Right ventricle myocardium superior (tissue), 1 donor: ENCODE data around the gene TM2D3. TPM values are rescaled to one million over a fixed set of nuclear protein-coding genes. Genes with fewer than 3 reads are reported as not detected.
"Not testable (repeated sequence)": the region's sequence is repeated elsewhere in the genome, so short reads cannot be mapped to it uniquely, and the experiment has no call there.

Experiments used
- ATAC-seq: fragments of 200-7000 bp; cut with Tn5 transposase; one replicate; pipeline ENCODE4 v1.9.1; 2020; ENCODE audit warnings: mild to moderate bottlenecking; ENCODE audit not compliant: poor library complexity
- DNase-seq: peaks from one replicate; pipeline ENCODE4 v3.0.0-alpha.2; 2020
- intact Hi-C: fragments of 100-400 bp; cut with DNase I; formaldehyde crosslinking; loops from one replicate; pipeline ENCODE4 v1.11.2; 2022
- total RNA-seq: library from RNA; stranded (reverse); fragmentation: NEBNext Ultra II Directional; extraction: Animal tissue kit (Norgen Biotek cat#: 25700); gene quantifications from one replicate; pipeline ENCODE4 v1.2.1, GENCODE V29; 2021
- donor health status: DM: no; HTN: yes; CAD: no; lungs with severe emphysema.

Gene TM2D3
- total RNA-seq, 1 donor from 2014 or later, result 56.3 TPM

DNA sequence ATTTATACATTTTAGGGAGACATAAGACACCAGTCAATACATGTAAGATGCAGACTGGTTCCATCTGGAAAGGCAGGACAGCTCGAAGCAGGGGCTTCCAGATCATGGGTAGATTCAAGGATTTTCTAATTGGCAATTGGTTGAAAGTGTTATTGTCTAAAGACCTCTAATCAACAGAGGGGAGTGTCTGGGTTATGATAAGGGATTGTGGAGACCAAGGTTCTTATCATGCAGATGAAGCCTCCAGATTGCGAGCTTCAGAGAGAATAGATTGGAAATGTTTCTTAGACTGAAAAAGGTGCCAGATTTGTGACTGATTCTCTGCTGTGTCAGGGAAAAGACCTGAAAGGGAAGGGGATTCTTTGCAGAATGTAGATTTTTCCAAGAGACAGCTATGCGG is 15.1 kb downstream of the TM2D3 start:
- intact Hi-C loops, result no loop called here
- no peak for ATAC-seq

DNA sequence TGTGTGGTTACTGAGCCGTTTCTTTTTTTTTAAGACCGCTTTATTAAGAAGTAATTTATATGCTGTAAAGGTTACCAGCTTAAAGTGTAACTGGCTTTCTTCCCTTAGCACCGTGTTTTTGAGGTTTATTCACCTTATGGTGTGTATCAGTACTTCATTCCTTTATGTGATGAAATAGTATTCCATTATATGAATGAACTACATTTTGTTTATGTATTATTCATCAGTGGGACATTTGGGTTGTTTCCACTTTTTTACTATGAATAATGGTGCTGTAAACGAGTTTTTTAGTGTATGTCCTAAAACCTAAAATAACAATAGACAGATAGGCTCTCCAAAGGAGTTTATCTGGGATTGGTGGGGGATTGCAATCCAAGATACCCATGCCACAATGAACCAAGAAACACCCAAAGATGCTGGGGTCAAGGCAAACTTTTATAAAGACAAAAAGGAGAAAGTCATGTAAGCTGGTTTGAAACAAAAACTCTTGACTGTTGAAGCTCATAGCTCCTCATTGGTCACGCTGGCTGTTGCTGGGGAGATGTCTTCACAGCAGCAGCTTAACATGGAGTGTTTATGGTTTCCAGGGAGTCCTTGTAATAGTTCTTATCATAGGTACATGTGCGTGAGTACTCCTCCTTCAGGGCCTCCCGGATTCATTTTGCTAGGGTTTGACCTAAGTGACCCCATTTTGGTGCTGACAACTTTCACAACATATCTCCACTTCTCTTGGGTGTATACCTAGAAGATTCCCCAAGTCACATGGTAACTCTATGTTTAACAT is 16.0 kb downstream of the TM2D3 start:
- DNase-seq (no peak), ATAC-seq (peak; percentile 55)
- intact Hi-C loops, result no loop called here

More for the DNA sequence above, 15.1 kb downstream of the TM2D3 start:
- DNase-seq, result no peak

DNA sequence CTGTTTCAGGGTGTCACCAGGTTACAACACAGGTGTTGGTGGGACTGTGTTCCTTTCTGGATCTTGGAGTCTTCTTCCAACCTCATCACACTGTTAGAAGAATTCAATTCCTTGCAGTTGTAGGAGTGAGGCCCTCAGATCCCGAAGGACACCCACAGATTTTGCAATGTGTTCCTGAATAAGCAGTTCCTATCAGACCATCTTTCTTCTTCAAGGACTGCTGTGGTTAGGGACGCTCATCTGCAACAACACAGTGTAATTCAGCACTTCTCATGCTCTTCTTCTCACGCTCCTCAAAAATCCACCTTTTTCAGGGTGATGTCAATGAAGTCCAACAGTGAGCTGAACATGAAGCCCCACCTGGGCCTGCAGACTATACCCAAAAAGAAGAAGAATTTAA is 18.8 kb downstream of the TM2D3 start:
- DNase-seq (no peak), ATAC-seq (no peak)
- intact Hi-C loops, result no loop called here

DNA sequence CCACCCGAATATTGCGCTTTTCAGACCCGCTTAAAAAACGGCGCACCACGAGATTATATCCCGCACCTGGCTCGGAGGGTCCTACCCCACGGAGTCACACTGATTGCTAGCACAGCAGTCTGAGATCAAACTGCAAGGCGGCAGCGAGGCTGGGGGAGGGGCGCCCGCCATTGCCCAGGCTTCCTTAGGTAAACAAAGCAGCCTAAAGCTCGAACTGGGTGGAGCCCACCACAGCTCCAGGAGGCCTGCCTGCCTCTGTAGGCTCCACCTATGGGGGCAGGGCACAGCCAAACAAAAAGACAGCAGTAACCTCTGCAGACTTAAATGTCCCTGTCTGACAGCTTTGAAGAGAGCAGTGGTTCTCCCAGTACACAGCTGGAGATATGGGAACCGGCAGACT is 25.5 kb downstream of the TM2D3 start:
- intact Hi-C loops, ATAC-seq: not testable (repeated sequence)

DNA sequence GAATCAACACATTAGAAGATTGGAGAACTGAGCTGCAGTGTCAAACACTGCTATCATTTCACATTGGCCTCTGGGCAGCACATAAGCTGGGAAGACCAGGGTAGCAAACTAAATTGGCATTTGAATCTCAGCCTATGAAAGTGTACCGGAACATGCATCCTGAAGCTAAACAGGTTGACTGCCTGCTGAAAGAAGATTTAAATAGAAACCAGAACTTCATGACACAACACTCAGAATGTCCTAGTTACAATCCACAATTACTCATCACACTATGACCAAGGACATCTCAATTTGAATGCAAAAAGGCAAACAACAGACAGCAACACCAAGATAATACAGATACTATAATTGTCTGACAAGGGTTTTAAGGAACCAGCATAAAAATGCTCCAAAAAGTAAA is 26.2 kb downstream of the TM2D3 start:
- ATAC-seq (peak; percentile 90), DNase-seq (no peak)
- intact Hi-C loops, result no loop called here

More for the DNA sequence above, 25.5 kb downstream of the TM2D3 start:
- DNase-seq, result not testable (repeated sequence)

DNA sequence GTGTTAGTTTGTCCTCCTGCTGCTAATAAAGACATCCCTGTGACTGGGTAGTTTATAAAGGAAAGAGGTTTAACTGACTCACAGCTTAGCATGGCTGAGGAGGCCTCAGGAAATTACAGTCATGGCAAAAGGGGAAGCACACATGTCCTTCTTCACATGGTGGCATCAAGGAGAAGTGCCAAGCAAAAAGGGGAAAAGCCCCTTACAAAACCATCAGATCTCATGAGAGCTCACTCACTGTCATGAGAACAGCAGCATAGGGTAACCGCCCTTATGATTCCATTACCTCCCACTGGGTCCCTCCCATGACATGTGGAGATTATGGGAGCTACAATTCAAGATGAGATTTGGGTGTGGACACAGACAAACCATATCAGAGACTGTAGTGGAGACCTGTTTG is 27.0 kb downstream of the TM2D3 start:
- DNase-seq (no peak), ATAC-seq (peak; percentile 14)
- intact Hi-C loops, result no loop called here

DNA sequence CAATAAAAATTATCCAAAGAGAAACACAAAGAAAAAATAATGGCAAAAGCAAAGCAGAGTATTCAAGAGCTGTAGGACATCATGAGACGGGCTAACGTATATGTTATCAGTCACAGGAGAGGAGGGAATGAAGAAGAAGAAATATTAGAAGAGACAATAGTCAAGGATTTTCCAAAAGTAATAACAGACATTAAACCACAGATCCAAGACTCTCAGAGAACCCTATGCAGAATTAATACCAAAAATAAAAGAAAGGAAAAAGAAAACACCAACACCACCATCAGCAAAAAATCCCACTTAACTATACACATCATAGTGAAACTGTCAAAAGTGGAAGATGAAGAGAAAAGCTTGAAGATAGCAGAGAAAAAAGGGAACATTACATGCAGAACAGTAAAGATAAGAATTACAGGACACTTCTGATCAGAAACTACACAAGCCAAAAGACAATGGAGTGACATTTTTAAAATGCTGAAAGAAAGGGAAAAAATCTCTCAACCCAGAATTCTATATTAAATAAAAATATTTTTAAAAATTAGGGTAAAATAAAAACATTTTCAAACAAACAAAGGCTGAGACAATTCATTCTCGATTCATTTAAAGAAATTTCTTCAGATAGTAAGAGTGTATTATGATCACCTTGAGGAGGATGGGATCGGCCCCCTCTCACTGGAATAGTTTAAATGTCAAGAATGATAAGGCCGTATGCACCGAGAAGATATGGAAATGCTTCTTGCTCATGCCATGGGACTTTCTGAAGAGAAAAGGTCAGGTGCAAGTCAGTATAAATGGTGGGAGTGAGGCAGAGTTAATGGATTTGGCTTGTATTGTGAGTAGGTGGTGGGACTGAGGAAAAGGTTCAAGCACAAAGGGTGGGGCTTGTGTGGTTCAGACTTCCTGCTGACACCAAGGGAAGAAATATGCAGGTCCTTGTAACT is 28.5 kb downstream of the TM2D3 start:
- DNase-seq (no peak), ATAC-seq (no peak)
- intact Hi-C loops, result no loop called here

DNA sequence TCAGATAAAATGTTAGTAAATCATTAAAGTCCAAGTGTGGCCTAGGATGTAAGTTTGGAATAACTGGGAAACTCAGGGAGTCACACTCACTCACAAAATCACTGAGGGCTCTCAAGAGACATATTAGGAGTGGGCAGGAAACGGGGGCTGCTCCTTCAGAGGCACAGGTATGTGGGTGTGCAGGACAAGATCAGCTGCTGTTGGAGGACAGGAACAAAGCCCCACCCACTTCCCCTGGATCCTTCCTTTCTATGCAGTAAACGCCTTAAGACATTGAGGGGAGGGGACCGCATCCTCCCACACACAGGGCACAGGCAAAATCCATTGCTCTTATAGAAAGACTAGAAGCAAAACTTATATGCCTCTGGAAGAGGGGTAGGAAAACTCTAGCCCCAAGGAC is 30.2 kb downstream of the TM2D3 start:
- intact Hi-C loops, result no loop called here
- no peak for ATAC-seq
- DNase-seq, result no peak

DNA sequence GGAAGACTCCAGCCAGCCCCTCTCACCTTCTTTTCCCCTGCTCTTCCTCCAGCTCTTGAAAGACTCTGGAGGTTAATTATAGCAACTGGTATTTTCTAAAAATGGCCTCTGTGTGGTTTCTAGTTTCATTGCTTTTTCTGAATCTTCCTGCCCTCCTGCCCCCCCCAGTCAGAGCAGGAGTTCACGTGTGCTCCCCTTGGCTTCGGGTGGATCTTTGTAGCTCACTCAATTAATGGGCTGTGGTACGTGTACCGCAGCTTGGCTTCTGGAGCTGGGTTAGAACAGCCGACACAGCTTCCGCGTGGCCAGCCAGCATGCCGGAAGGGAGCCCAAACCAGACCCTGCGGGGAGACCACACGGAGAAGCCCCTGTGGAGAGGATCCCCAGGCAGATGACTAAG is 31.5 kb downstream of the TM2D3 start:
- no peak for DNase-seq
- ATAC-seq, result no peak
- intact Hi-C loops, result no loop called here

DNA sequence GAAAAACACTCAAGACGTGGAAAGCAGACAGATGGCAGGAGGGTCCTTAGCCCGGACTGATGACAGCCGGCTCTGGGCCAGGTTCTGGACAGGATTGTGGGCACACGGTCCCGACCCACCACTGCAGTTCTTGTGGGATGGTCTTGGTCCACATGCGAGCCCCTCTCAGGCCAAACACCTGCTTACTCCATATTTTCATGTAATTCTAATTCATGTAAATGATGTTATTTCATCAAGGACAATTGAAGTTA is 32.6 kb downstream of the TM2D3 start:
- ATAC-seq, result no peak
- DNase-seq, result no peak
- intact Hi-C loops, result loop anchor here (10.0 kb wide), 1 partner anchor 125 kb away; no protein-coding TSS in a partner anchor

DNA sequence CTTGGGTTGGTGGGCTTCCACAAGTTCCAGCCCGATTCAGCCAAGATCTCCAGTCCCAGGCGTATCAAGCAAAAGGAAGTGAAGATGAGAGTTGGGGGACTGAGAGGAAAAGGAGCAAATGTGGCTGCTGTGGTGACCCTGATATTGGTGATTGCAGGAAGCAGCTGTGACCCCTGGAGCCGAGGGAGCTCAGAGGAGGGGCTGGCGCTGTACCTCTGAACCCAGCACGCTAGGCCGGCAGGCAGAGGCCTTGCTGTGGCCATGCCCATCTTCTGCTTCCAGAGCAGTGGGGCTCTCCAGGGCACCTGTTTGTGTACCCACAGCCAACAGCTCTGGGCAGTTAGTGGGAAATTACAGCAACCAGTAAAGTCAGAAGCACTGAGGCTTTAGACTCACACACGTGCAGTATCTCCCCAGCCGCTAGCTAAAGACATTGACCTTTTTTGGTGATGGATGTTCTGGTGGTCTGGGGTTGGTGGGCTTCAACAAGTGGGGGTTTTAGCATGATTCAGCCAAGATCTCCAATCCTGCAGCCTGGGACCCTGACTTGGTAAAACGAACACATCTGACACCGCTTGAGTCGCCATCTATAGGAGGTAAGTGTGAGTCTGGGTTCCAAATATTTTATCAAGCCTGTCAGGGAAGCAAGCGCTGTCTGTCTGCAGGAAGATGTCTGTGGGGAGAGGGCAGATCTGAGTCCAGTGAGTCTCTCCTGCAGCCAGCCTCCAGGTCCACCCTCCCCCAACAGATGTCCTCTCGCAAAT is 33.1 kb downstream of the TM2D3 start:
- no peak for ATAC-seq
- intact Hi-C loops, result loop anchor here (10.0 kb wide), 1 partner anchor 124 kb away; no protein-coding TSS in a partner anchor
- DNase-seq, result no peak

DNA sequence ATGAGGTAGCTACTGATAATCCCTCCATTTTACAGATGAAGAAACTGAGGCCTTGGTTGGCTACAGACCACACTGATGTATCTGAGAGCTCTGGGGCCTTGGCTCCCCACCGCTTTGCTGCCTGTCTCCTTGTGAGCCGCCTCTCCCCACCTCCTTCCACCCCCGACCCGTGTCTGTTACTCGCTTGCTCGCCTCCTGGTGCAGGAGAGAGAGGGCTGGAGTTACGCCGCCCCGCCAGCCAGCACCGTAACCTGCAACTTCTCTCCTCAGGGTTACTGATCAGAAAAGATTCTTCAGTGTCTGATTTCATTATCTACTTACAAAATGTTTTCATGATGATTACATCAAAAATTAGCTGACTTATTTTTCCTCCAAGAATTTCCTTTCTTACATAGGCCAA is 34.1 kb downstream of the TM2D3 start:
- DNase-seq (no peak), ATAC-seq (no peak)
- intact Hi-C loops, result loop anchor here (10.0 kb wide), 1 partner anchor 123 kb away; no protein-coding TSS in a partner anchor

DNA sequence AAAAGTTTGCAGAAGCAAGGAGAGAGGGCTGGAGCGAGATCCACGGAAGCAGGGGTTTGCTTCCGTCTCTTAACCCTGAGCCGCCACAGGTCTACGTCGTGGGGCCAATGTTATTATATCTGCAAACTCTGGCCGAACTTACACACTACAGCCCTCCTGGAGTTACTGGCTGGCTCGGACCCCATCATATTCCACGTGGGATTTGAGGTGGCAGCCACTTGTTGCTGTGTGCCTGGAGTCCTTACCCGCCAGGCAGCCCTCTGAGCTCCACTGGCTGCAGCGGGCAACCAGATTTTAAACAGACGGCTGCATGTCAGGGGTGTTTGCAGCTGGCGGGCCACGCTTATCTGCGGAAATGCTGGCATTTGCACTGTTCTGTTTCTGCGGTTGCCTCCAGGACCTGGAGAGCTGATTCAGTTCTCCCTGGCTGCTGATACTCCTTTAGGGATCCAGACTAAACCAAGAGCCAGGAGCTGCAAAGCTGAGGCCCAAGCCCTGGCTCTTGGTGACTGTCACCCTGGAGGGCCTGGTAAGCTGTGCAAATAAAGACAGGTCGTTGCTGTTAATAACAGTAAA is 34.7 kb downstream of the TM2D3 start:
- DNase-seq (peak; percentile 63), ATAC-seq (peak; percentile 1)
- intact Hi-C loops, result loop anchor here (10.0 kb wide), 1 partner anchor 123 kb away; no protein-coding TSS in a partner anchor

DNA sequence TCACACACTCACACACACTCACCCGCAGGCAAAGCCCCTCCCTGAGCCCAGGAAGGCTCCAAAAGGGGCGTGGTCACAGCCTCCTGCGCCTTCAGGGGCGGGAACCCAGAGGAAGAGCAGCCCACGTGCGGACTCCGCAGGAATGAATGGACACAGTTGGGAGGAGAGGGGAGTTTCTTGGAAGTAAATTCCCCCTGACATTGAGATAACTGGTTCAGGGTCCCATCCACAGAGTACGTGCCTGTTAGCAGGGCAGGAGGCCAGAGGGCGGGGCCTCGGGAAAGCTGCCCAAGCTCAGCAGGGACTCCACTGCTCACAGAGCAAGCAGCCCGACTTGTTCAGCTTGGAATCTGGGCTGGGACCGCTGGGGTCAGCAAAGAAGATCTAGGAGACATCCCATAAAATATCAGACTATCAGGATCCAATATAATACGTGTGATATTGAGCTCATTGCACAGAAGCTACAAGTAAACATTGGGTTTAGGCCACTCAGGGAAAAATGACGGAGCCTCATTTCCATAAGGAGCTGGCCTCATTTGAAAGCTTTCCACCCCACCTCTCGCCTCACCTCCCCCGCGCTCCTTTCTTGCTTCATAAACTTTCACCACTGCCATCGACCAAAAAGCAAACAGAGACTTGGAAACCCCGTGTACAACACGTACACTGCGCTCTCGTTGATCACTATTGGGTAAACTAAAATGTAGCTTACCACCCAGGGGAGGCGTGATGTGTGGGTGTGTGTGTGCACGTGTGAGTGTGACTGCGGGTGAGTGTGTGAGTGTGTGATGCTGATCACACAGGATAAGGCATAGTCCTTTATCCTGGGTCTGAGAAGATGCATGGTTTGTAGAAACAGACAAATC is 36.0 kb downstream of the TM2D3 start:
- ATAC-seq (peak; percentile 67), DNase-seq (peak; percentile 88)
- intact Hi-C loops, result loop anchor here (10.0 kb wide), 1 partner anchor 121 kb away; no protein-coding TSS in a partner anchor

DNA sequence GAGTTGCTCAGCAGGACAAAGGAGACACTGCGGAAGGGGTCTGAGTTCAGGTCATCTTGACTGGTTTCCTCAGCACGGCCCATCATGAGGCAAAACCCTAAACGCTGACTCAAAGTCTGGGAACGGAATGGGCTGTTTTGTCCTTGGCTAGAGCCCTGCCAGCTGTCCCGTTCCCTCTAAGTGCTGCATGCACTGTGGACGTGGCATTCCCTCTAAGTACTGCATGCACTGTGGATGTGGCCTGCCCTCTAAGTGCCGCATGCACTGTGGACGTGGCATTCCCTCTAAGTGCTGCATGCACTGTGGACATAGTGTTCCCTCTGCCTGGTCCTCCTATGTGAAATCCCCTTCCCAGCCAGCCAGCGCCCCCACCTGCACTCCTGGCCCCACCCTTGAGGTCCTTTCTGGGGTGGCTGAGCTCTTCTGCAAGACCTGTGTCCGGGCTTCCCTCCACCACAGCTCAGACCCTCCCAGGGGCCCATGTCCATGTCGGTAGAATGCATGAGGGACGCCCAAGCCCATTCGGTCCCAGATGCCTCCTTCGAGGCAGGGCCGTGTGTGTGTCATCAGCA is 36.7 kb downstream of the TM2D3 start:
- ATAC-seq (peak; percentile 55), DNase-seq (peak; percentile 71)
- intact Hi-C loops, result loop anchor here (10.0 kb wide), 1 partner anchor 121 kb away; no protein-coding TSS in a partner anchor

DNA sequence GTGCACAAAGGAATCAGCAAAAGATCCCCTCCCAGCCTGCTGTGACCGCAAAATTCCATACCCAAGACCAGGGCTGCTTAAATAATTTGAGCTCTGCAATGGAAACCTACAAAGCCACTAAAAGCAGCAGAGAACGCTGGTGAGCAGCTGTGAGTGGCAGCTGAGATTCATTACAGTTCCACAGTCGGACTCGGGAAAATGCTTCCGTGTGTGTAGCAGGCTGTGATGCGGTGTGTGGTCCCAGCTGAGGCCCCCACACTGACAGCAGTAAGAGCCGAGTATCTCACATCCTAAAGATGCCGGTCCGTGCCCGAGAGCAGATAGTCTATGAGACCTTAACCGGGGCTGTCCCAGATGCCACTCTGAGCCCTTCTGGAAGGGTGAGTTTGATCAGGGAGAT is 37.4 kb downstream of the TM2D3 start:
- DNase-seq (no peak), ATAC-seq (no peak)
- intact Hi-C loops, result loop anchor here (10.0 kb wide), 1 partner anchor 120 kb away; no protein-coding TSS in a partner anchor

DNA sequence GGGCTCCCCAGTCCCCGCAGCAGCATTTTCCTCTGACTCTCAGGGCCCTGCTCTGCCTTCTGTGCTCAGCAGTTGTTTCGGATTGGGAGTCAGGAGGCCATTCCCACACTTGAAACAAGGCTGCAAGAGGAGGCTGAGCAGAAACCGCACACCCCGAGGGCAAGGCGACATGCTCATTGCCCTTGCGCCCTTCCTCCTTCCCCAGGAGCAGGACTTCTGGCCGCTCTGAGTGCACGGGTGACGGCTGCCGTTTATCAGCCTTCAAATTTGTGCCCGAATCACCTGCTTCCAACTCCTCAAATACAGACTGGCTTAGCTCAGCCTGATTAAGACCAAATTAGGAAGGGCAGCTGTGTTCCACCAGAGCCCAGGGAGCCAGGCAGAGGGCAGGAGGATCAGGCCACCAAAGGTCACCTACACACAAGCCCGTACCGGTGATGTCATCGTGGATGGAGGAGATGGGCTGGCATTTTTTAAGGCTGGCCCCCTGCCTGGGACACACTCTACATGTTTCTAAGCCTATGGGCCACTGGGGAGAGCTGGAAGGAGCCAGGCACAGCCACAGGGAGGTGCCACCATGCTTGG is 38.1 kb downstream of the TM2D3 start:
- DNase-seq (no peak), ATAC-seq (no peak)
- intact Hi-C loops, result loop anchor here (10.0 kb wide), 1 partner anchor 119 kb away; no protein-coding TSS in a partner anchor
